Measurements from ENCODE around the gene SMAD4.
"Not testable (repeated sequence)": the region's sequence is repeated elsewhere in the genome, so short reads cannot be mapped to it uniquely, and the experiment has no call there.

Gene SMAD4

DNA sequence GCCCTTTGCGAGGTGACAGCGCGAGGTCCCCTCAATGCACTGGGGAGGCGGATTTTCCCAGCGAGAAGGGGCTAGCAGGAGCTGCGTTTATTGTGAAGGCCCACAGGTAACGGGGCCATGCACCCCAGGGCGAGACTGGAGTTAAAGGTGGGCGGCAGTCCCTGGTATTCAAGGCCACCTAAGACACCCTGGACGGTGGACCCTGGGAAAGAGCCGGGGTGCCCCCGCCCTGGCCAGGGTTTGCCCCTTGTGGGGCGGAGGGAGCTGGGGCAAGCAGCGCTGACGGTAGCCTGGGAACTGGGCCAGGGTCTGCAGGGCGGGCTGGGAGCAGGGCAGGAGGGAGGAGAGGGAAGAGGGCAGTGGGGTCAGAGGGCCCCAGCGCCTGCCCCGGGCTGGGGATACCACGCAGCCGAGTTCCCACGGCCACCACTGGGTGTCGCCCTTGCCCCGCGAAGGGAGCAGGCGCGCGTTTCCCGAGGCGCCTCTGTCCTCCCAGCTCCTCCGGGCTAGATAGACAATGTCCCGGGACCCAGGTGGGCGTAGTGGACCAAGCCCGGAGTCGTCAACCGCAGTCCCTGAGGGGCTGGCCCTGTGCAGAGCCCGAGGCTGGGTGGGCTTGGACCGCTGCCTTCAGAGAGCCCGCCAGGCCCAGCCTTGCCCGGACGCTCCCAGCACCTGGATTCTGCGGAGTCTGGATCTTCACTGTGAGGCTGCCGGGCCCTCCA is 80.2 kb downstream of the SMAD4 start:
- no peak for TF ChIP-seq JUND (IDR thresholded peaks at IDR 0.05; ENCODE audit: low read depth)
- peak; percentile 47 to 59 for DNase-seq (ENCODE audit: low read depth in 1 of 2, low spot score in 1 of 2)
- in situ Hi-C loops (cut with HindIII; ENCODE audit: low pct_unique_long_range_greater_than_20kb, low sequenced_read_pairs) = no loop called here

DNA sequence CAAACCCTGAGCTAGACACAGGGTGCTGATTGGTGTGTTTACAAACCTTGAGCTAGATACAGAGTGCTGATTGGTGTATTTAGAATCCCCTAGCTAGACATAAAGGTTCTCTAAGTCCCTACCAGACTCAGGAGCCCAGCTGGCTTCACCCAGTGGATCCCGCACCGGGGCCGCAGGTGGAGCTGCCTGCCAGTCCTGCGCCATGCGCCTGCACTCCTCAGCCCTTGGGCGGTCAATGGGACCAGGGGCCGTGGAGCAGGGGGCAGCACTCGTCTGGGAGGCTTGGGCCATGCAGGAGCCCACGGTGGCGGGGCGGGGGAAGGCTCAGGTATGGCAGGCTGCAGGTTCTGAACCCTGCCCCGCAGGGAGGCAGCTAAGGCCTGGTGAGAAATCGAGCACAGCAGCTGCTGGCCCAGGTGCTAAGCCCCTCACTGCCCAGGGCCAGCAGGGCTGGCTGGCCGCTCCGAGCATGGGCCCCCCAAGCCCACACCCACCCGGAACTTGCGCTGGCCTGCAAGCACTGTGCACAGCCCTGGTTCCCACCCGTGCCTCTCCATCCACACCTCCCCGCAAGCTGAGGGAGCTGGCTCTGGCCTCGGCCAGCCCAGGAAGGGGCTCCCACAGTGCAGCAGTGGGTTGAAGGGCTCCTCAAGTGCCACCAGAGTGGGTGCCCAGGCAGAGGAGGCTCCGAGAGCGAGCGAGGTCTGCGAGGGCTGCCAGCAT is 81.8 kb downstream of the SMAD4 start:
- in situ Hi-C loops (cut with HindIII; ENCODE audit: low pct_unique_long_range_greater_than_20kb, low sequenced_read_pairs); DNase-seq (ENCODE audit: low read depth in 1 of 2, low spot score in 1 of 2): not testable (repeated sequence)

DNA sequence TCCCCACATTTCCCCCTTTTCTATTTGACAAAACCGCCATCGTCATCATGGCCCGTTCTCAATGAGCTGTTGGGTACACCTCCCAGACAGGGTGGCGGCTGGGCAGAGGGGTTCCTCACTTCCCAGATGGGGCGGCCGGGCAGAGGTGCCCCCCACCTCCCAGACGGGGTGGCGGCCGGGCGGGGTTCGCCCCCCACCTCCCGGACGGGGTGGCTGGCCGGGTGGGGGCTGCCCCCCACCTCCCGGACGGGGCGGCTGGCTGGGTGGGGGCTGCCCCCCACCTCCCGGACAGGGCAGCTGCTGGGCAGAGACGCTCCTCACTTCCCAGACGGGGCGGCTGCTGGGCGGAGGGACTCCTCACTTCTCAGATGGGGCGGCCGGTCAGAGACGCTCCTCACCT is 87.0 kb downstream of the SMAD4 start:
- in situ Hi-C loops (cut with HindIII; ENCODE audit: low pct_unique_long_range_greater_than_20kb, low sequenced_read_pairs); DNase-seq (ENCODE audit: low read depth in 1 of 2, low spot score in 1 of 2): not testable (repeated sequence)

DNA sequence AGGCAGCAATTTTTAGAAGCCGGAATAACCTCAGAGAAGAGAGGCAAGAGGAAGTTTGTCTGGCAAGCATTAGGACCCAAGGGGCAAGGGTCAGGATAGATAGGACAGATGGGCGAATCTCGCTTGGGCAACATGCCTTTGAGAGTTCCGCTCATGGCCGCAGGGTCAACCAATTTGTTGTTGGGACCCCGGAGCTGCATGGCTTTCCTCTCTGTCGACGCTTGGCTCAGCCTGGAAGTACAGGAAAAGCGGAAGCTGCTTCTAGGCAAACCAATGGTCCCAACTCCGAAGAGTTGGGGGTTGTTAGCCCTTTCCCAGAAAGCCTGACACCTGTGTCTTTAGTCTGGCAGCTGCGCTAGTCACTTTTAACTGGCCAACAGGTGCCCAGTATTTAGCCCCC is 89.5 kb downstream of the SMAD4 start:
- in situ Hi-C loops (cut with HindIII; ENCODE audit: low pct_unique_long_range_greater_than_20kb, low sequenced_read_pairs) = not testable (repeated sequence)

DNA sequence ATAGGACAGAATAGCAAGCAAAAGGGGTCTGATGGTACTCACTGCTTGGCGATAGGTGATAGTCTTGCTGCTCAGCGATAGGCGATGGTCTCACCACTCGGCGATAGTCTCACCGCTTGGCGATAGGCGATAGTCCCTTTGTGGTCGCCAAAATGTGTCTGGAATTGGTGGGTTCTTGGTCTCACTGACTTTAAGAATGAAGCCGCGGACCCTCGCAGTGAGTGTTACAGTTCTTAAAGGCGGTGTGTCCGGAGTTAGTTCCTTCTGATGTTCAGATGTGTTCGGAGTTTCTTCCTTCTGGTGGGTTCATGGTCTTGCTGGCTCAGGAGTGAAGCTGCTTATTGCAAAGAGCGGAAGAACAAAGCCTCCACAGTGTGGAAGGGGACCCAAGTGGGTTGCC is 90.0 kb downstream of the SMAD4 start:
- in situ Hi-C loops (cut with HindIII; ENCODE audit: low pct_unique_long_range_greater_than_20kb, low sequenced_read_pairs); DNase-seq (ENCODE audit: low read depth in 1 of 2, low spot score in 1 of 2): not testable (repeated sequence)

More for the DNA sequence above, 89.5 kb downstream of the SMAD4 start:
- DNase-seq (ENCODE audit: low read depth in 1 of 2, low spot score in 1 of 2) = not testable (repeated sequence)

DNA sequence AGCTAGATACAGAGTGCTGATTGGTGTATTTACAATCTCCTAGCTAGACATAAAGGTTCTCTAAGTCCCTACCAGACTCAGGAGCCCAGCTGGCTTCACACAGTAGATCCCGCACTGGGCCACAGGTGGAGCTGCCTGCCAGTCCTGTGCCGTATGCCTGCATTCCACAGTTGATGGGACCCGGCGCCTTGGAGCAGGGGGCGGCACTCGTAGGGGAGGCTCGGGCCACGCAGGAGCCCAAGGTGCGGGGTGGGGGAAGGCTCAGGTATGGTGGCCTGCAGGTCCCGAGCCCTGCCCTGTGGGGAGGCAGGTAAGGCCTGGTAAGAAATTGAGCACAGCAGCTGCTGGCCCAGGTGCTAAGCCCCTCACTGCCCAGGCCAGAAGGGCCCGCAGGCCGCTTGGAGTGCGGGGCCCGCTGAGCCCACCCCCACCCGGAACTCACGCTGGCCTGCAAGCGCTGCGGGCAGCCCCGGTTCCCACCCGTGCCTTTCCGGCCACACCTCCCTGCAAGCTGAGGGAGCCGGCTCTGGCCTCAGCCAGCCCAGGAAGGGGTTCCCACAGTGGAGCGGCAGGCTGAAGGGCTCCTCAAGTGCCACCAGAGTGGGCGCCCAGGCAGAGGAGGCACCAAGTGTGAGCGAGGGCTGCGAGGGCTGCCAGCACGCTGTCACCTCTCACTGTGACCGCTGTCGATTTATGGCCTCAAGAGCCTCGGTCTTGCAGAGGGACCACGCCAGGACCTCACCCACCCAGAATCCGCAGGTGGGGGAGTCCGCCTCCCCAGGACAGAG is 91.0 kb downstream of the SMAD4 start:
- in situ Hi-C loops (cut with HindIII; ENCODE audit: low pct_unique_long_range_greater_than_20kb, low sequenced_read_pairs) = no loop called here
- no peak for DNase-seq (ENCODE audit: low read depth in 1 of 2, low spot score in 1 of 2)
- TF ChIP-seq JUND (IDR thresholded peaks at IDR 0.05; ENCODE audit: low read depth) = no peak

DNA sequence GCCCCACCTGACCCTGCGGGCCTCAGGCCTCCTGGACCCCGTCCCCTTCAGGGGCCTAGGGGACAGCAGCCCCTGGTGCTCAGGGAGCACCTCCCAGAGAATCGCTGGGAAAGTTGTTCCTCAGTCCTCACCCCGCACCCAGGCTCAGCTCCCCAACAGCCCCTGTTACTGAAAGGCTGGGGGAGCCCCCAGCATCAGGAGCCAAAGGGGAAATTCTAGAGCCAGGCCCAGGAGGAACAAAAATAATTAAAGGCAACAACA is 91.5 kb downstream of the SMAD4 start:
- in situ Hi-C loops (cut with HindIII; ENCODE audit: low pct_unique_long_range_greater_than_20kb, low sequenced_read_pairs) = no loop called here
- TF ChIP-seq JUND (IDR thresholded peaks at IDR 0.05; ENCODE audit: low read depth) = no peak

DNA sequence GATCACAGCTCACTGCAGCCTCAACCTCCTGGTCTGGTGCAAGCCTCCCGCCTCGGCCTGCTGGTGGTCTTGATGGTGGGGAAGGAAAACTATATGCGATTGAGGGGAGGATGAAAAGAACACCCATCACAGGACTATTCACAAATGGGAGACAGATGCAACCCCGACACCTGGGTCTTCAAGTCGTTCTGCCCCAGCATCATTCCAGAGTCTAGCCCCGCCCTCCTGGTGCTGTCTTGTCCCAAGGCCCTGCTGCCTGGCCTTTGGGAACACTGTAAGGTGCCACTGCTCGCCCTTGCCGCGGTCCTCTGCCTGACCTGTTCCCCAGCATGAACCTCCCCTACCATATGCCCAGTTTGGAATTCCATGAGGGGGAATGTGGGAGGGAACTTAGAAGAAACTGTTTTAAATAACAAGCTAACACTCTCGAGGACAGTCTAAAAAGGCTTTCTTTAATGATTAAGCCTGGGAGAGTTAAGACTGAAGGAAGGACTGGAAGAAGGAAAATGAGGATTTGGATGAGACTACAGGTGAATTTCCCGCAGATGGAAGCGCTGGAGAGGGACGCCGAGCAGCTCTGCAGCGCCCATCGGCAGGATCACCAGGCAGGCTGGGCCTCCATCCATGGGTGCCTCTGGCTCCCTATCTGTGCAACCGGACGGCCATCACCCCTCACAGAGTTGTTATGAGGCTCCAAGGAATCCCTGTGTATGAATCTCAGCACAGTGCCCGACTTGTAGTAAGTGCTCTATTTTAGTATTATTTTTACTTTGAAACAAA is 92.4 kb downstream of the SMAD4 start:
- in situ Hi-C loops (cut with HindIII; ENCODE audit: low pct_unique_long_range_greater_than_20kb, low sequenced_read_pairs) = no loop called here
- DNase-seq (ENCODE audit: low read depth in 1 of 2, low spot score in 1 of 2) = no peak
- no peak for TF ChIP-seq JUND (IDR thresholded peaks at IDR 0.05; ENCODE audit: low read depth)

More for the DNA sequence above, 91.5 kb downstream of the SMAD4 start:
- DNase-seq (ENCODE audit: low read depth in 1 of 2, low spot score in 1 of 2) = no peak

DNA sequence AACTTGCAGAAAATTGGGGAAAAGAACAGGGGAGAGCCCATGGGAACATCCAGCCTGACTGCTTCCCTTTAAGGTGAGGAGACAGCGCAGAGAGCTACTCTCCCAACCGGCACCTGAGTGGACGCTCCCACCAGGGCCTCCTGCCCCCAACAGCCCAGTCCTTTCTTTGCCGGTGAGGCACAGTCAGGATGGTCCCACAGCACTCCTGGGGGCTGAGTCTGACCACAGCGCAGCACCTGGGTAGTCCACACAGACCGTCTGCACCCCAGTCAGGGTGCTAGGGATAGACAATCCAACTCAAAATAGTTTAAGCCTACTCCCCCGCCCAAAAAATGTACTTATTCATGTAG is 93.0 kb downstream of the SMAD4 start:
- DNase-seq (ENCODE audit: low read depth in 1 of 2, low spot score in 1 of 2) = no peak
- TF ChIP-seq JUND (IDR thresholded peaks at IDR 0.05; ENCODE audit: low read depth) = no peak
- in situ Hi-C loops (cut with HindIII; ENCODE audit: low pct_unique_long_range_greater_than_20kb, low sequenced_read_pairs) = no loop called here

DNA sequence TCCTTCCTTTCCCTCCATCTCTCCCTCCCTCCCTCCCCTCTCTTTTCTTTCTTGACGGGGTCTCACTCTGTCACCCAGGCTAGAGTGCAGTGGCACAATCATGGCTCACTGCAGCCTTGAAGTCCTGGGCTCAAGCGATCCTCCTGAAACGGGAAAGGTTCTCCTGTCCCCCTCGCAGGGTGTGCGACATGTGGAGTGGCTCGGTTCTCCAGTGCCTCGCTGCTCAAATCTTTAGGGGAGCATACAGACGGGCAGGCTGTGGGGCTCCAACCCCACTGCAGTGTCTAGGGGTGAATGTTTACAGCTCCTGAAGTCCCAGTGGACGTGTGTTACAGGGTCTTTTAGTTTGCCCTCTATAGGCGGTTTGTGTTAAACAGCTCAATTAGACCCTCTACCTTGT is 93.5 kb downstream of the SMAD4 start:
- no peak for DNase-seq (ENCODE audit: low read depth in 1 of 2, low spot score in 1 of 2)
- no peak for TF ChIP-seq JUND (IDR thresholded peaks at IDR 0.05; ENCODE audit: low read depth)
- in situ Hi-C loops (cut with HindIII; ENCODE audit: low pct_unique_long_range_greater_than_20kb, low sequenced_read_pairs) = no loop called here

DNA sequence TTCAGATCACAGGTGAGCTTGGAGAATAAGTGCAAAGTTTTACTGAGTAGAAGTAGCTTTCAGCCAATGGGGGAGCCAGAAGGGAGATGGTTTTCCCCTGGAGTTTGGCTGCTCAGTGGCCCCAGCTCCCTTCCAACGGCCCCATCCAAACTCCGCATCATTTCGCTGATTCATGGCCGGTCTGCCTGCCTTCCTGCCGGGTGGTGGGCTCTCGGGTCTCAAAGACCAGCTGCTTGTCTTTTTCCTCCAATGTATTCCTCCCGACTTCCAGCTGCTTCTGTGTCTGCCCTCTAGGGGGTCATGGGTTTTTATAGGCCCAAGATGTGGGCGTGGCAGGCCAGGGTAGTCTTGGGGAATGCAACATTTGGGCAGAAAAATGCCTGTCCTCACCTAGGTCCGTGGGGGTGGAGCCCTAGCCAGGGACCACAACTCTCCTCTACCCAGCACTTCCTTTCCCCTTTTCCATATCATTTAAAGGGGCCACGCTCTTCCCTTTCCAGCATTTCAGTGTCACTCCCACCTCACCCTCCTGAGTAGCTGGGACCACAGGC is 94.0 kb downstream of the SMAD4 start:
- in situ Hi-C loops (cut with HindIII; ENCODE audit: low pct_unique_long_range_greater_than_20kb, low sequenced_read_pairs) = no loop called here
- DNase-seq (ENCODE audit: low read depth in 1 of 2, low spot score in 1 of 2) = no peak
- no peak for TF ChIP-seq JUND (IDR thresholded peaks at IDR 0.05; ENCODE audit: low read depth)

DNA sequence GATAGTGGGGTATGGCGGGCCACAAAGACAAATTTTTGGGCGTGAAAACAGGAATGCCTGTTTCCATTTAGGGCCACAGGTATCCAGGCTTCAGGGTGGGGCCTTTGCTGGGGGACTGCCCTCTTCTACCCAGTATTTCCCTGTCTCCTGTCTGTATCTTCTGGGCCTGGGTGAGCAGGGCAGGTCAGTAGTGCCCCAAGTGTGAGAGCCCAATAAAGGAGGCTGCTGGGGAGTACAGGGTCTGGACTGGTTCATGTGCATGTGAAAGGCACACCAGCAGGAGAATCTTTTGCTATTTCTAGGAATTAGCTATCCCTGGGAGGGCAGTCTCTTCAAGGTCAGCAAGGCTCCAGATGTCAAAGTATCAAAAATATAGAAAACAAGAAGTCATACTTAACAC is 96.0 kb downstream of the SMAD4 start:
- no peak for DNase-seq (ENCODE audit: low read depth in 1 of 2, low spot score in 1 of 2)
- in situ Hi-C loops (cut with HindIII; ENCODE audit: low pct_unique_long_range_greater_than_20kb, low sequenced_read_pairs) = no loop called here
- no peak for TF ChIP-seq JUND (IDR thresholded peaks at IDR 0.05; ENCODE audit: low read depth)

Measured in T47D (cell line).